Epidermal melanocyte (primary cell): ENCODE data around the gene MAP6D1.

Source experiments
- DNase-seq: peaks from one replicate; pipeline ENCODE4 v3.0.0; 2011; ENCODE audit warnings: low spot score; ENCODE audit not compliant: insufficient read length

MAP6D1 gene

GRCh38 chr3:183825456-183826161, at the start of gene MAP6D1:
Gene MAP6D1 (minus strand): TSS chr3:183825577. CDS start chr3:183825547, 30 bp downstream.
- DNase-seq, result peak; percentile 52

GRCh38 chr3:183873914-183874313, 48.5 kb upstream of the MAP6D1 start:
- no peak for DNase-seq

DNA sequence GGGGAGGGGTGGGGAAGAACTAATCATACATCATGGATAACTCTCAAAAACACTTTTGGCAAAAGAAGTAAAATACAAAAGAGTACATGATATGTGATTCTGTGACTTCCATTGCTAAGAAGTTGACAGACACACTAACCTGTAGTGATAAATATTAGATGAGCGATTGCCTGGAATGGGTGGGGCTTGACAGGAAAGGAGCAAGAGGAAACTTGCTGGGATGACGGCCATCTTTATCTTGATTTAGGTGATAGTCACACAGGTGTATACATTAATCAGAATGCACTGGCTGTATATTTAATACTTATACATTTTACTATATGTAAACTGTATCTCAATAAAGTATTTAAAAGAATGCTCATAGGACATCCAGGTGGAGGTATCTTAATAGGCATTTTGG, 46.2 kb upstream of the MAP6D1 start:
- no peak for DNase-seq

DNA sequence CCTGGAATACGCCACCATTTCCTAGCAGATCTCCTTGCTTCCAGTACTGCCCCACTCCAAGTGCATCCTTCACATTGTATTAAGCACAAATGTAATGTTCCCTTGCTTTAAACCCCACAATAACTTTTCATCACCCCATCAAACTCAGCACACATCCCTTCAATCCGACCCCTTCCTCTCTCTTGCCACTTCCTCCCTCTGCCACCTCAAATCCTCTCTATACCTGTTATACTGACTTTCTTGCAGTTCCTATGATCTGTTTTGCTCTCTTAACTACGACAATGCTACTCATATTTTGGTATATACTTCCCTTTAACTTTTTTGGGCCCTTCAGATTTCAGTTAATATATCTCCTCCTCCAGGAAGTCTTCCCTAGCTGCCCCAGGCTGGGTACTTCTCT, 45.2 kb upstream of the MAP6D1 start:
- no peak for DNase-seq

DNA sequence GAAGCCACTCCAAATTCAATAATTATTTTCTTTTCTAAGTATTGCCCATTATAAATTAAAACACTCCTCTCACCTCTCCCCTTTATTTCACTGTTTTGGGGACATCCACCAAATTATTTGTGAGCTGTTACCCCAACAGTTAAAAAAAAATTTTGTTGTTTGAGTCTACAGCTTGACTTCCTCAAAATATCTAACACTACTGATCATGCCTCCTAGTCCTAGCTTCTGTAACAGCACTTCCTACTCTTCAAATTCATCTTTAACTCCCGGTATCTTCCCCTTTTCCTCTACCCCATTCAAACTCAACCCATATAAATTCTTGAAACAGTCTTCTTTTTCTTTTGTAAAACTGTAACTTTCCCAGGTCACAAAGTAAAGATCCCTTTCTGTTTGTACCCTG, 43.4 kb upstream of the MAP6D1 start:
- no peak for DNase-seq

DNA sequence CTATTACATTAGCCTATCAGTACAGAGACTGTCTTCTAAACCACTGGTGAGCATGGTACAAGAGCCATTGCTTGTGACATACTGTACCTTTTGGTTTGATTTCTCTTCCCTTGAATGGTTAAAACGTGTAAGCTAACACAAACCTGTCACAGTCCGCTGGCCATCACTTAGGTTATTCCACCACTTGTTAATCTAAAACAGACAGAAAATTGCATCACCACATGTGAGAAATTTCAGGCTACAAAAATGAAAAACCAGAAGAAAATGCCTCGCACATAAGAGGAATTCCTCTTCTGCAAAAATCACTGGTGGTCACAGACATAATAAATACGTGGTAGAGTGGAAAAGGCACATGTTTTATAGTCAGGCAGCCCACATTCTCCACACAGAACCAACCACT, 37.2 kb upstream of the MAP6D1 start:
- no peak for DNase-seq

GRCh38 chr3:183857863-183858262, 32.5 kb upstream of the MAP6D1 start:
- DNase-seq, result no peak

DNA sequence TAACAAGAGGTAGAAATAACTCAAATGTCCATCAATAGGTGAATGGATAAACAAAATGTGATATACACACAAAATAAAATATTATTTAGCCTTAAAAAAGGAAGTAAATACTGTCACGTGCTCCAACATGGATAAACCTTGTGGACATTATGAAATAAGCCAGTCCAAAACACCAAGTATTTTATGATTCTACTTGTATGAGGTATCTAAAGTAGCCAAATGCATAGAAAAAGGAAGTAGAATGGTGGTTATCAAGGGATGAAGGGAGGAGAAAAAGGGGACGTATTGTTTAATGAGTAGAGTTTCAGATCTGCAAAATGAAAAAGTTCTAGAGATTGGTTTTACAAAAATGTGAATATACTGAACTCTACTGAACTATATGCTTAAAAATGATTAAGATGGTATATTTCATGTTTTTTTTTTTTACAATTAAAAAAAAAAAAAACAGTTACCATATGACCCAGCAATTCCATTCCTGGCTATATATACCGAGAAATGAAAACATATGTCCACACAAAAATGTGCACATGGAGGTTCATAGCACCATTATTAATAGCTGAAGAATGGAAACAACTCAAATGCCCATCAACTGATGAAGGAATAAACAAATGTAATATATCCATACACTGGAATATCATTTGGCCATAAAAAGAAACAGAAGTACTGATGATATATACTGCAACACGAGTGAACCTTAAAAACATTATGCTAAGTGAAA, 29.1 kb upstream of the MAP6D1 start:
- DNase-seq, result no peak

- no peak for DNase-seq
Observed at GRCh38 chr3:183845608-183846288, 20.4 kb upstream of the MAP6D1 start.

DNA sequence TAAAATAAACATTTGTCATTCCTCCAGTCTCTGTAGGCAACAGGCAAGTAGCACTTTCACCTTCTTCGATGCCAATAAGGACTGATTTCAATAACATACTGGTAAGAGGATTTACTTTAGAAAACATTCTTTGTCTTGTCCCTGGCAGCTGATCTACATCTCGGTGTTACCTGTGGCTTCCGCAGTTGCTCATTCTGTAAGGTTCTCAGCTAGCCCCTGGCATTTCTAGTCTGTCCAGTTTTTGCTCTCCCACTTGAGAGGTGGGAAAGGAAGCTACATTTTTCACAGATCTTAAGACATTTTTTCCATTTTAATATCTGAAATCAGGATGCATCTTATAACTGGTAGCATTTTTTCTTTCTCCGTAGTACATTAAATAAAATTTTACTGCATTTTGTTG, 19.7 kb upstream of the MAP6D1 start:
- no peak for DNase-seq

DNA sequence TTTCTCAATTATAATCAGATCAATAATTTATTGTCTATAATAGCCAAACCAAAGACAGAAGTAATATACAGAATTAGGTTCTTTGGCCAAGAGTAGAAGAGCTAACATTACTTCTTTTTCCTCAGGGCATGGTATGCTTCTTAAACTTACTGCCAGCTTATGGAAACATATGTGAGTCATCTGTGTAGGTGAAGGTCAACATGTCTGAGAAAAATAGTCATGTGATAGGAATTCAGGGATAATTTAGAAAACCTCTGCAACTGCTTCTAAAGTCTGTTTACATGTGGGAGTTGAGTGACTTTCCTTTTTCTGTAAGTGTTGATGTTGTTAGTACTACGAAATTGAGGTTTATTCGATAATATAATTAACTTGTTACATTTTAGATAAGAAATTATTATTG, 19.2 kb upstream of the MAP6D1 start:
- no peak for DNase-seq

- DNase-seq, result no peak
Observed at GRCh38 chr3:183839751-183840150, 14.4 kb upstream of the MAP6D1 start.

DNA sequence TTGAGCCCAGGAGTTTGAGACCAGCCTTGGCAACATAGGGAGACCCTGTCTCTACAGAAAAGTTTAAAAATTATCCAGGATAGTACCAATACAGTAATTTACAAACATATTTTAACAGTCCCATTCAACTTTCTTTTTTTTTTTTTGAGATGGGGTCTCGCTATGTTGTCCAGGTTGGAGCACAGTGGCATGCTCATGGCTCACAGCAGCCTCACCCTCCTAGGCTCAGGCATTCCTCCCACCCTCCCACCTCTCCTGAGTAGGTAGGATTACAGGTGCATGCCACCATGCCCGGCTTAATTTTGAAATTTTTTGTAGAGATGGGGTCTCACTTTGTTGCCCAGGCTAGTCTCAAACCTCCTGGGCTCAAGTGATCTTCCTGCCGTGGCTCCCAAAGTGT, 12.5 kb upstream of the MAP6D1 start:
- DNase-seq, result no peak

- no peak for DNase-seq
Observed at GRCh38 chr3:183837390-183837789, 12.0 kb upstream of the MAP6D1 start.

DNA sequence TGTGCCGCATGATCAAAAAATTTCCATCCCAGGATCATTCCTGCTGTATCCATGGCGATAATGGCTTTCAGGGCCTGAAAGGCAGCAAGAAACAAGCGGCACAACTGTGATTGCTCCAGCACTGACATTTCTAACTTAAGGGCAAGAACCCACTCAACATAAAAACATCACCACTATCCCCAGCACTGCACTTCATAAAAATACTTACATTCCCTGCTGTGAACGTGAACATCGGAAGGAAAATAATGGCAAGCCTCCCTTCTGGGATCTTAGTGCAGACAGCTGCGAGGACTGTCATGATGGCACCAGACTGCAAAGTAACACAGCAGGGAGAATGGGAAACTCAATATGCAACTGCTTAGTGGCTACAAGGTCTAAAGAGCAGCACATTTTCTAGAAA, 8.1 kb upstream of the MAP6D1 start:
- DNase-seq, result no peak

DNA sequence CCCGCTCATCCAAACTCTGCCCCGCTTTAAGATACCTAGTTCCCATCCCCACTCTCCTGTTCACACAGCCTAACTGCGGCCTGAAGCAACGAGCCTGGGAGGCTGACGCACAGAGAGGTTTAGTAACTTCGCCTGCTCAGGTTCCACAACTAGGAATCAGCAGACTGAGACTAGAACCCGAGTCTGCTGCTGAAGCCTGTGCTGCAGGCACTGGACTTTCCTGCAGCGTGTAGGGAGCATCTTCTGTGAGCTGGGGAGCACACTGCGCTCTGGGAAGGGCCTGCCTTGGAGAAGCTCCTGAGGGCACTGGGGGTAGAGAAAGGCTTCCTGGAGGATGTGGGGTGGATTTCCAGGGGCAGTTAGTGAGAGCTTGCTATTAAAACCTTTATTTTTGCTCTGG, 4.8 kb upstream of the MAP6D1 start:
- DNase-seq, result no peak

GRCh38 chr3:183829466-183829865, 4.1 kb upstream of the MAP6D1 start:
- no peak for DNase-seq

DNA sequence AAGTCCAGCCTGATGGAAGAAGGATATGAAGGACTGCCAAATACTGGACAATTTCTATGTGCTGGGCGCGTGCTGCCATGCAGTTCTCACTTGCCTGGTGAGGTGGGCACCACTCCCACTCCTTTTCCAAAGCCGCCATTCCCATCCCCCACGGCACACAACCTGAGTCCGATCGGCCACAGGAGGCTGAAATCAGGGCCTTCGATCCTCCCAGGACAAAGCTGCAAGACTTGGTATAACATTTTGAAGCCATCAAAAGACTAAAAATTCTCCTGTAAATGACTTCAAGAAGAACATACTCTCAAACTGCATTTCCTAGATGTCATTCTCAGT, 3.1 kb upstream of the MAP6D1 start:
- no peak for DNase-seq

DNA sequence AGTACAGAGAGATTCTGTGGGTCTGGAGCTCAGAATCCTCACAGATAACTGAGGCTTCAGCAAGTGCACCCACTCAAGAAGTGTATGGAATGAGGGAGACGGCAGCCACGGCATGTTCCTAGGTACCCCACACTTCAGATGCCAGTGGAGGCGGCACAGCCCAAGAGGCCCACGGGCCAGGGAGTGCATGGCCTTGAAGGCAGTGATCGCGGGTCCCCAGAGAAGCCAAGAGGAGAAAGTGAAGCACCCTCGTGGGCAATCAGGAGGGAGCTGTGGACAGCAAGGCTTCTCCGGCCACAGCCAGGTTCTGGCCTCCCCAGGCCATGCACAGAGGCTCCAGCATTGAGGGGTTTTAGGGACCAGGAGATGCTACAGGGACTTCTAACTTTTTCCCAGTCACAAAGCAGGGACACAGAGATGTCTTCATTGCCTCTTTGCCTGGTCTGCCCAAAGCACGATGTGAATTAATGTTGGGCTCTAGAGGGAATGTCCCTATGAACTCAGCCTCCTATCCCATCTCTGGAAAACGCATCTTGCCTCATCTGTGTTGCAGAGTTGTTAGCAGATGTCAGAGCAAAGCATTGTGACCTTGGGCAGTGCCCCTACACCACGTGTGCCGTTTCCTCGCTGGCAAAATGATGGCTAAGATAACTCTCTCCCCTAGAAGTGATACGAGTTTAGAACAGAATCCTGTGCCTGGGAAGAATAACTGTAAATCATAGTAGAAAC, 2.6 kb upstream of the MAP6D1 start:
- DNase-seq, result no peak

GRCh38 chr3:183826448-183827250, 1.3 kb upstream of the MAP6D1 start:
- no peak for DNase-seq

DNA sequence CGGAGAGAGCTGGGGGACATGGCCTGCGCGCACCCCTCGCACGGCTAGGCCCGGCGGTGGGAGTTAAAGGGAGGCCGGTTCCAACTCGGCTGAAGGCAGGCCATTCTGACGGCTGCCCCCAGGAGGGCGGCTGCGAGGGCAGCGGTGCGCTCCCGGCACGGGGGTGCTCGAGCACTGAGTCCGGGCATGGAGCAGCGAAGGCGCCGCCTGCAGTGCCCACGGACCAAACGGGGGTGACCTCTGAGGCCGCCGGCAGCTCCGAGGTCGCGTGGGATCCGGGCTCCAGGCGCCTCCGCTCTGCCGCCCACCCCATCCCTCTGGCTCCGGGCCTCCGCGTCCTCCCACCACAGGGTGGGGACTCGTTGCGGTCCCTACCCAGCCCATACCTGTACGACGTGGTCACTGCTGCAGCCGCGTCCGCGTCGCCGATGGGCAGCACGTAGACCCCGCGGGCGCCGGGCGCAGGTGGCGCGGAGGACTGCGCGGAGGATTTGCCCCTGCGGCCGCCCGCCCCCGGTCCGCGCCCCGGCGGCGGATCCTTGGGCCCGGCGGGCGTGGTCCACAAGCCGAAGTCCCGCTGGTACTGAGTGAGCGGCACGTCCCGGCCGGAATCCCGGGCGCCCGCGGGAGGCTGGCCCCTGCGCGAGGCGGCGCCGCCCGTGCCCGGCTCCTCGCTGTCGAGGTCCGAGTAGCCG, 469 bp downstream of the MAP6D1 start:
- DNase-seq, result no peak
